Measurements from ENCODE around the gene NRF1. TPM values are rescaled to one million over a fixed set of nuclear protein-coding genes. Genes with fewer than 3 reads are reported as not detected.

Gene NRF1
- total RNA-seq, 1 experiment from 2014 or later: 19.3 TPM

DNA sequence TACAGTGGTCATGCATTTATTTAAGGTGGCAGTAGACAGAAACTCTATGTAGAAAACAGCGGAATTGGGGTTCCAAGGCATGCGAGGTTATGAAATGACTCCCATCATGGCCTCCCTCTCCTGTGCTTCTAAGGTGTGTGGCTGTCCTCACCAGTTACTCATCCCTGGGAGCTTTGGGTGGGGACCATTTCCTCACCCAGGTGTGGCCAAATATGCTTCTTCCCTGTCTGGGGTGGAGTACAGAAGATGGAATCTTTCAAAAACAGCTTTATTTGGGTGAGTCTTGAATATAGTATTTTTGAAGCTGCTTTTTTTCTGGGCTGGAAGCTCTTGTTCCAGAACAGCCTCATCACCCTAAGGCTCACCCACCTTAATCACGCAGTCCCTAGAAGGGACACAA, 139.0 kb downstream of the NRF1 start:
- no peak overlapping the region for H3K4me2 ChIP-seq (ENCODE audit: insufficient read depth, insufficient read length, low read length)
- H3K27ac Mint-ChIP-seq: no peak overlapping the region
- H3K23me2 ChIP-seq (ENCODE audit: insufficient read length, low read depth, low read length, poor library complexity, severe bottlenecking): no peaks in the 10 kb centered on the region
- no peak overlapping the region for H3K56ac ChIP-seq (ENCODE audit: insufficient read length, low read depth, low read length)
- no peaks in the 10 kb centered on the region for H3K9me3 ChIP-seq (ENCODE audit: control insufficient read depth, low read depth, low read length)
- peaks cover 0 to 8% of the 10 kb centered on the region in 2 experiments; a peak in 3 of 4 replicates for H3K4me1 Mint-ChIP-seq
- H3K14ac ChIP-seq (ENCODE audit: insufficient read depth, low read length): no peak overlapping the region
- H2BK12ac ChIP-seq (ENCODE audit: insufficient read length, low read depth, low read length): no peak overlapping the region
- no peak overlapping the region for H2BK5ac ChIP-seq (ENCODE audit: insufficient read length, low read length)
- H3K27me3 ChIP-seq (ENCODE audit: insufficient read depth, low read length): no peaks in the 10 kb centered on the region
- H3K36me3 Mint-ChIP-seq (ENCODE audit: insufficient read depth in 1 of 3, low read depth in 3 of 3): peaks cover 15 to 38% (median 28%) of the 10 kb centered on the region in 3 experiments; a peak in 6 of 7 replicates
- H4K5ac ChIP-seq (ENCODE audit: insufficient read length, low read depth, low read length): no peak overlapping the region
- H3K9ac ChIP-seq (ENCODE audit: extremely low read depth, insufficient read length, low read length): no peak overlapping the region
- no peak overlapping the region for H4K91ac ChIP-seq (ENCODE audit: insufficient read length, low read depth, low read length)
- H4K8ac ChIP-seq (replicated peaks; ENCODE audit: insufficient read length, low read depth, low read length): no peak overlapping the region
- no CpG with 5 or more reads among the region's 3 CpGs for WGBS (ENCODE audit: extremely low coverage, insufficient read length, low lambda C conversion rate)
- H2BK15ac ChIP-seq (ENCODE audit: low read depth, low read length): no peak overlapping the region
- H3K23ac ChIP-seq (ENCODE audit: insufficient read length, low read depth, low read length): no peak overlapping the region
- no peak overlapping the region for H3K4me3 Mint-ChIP-seq
- no peaks in the 10 kb centered on the region for H3K79me2 ChIP-seq (ENCODE audit: insufficient read depth, low read length)
- no peak overlapping the region for H3K18ac ChIP-seq (ENCODE audit: insufficient read length, low read depth, low read length)
- H4K20me1 ChIP-seq (ENCODE audit: control insufficient read depth, insufficient read depth, insufficient read length): no peaks in the 10 kb centered on the region
- H2AFZ ChIP-seq (ENCODE audit: low read length): no peak overlapping the region
- no peak overlapping the region for H2BK120ac ChIP-seq (ENCODE audit: low read depth, low read length, poor library complexity, severe bottlenecking)
- H3K79me1 ChIP-seq (ENCODE audit: insufficient read depth, low read depth, low read length, poor library complexity, severe bottlenecking): no peaks in the 10 kb centered on the region
- no peak overlapping the region for H3K27ac ChIP-seq (ENCODE audit: insufficient read length, low read depth, low read length)
- H2BK20ac ChIP-seq (ENCODE audit: low read depth, low read length, poor library complexity, severe bottlenecking): no peak overlapping the region
- no peaks in the 10 kb centered on the region for H3K4me1 ChIP-seq (ENCODE audit: insufficient read depth, low read length)
- TF ChIP-seq, protein P1, sequence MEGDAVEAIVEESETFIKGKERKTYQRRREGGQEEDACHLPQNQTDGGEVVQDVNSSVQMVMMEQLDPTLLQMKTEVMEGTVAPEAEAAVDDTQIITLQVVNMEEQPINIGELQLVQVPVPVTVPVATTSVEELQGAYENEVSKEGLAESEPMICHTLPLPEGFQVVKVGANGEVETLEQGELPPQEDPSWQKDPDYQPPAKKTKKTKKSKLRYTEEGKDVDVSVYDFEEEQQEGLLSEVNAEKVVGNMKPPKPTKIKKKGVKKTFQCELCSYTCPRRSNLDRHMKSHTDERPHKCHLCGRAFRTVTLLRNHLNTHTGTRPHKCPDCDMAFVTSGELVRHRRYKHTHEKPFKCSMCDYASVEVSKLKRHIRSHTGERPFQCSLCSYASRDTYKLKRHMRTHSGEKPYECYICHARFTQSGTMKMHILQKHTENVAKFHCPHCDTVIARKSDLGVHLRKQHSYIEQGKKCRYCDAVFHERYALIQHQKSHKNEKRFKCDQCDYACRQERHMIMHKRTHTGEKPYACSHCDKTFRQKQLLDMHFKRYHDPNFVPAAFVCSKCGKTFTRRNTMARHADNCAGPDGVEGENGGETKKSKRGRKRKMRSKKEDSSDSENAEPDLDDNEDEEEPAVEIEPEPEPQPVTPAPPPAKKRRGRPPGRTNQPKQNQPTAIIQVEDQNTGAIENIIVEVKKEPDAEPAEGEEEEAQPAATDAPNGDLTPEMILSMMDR (conservative IDR thresholded peaks at IDR 0.05): no peak
- H3K27me3 Mint-ChIP-seq (ENCODE audit: low read depth): 0 out of 2 replicates have a peak, but pooled peaks cover 1% of the 10 kb centered on the region
- H2AK5ac ChIP-seq (ENCODE audit: insufficient read length, low read length): no peak overlapping the region
- no peaks in the 10 kb centered on the region for H3K9me3 Mint-ChIP-seq
- no peak overlapping the region for H3T11ph ChIP-seq (ENCODE audit: low read length)
- no peak for DNase-seq
- no peak overlapping the region for H3K4ac ChIP-seq (ENCODE audit: low read depth, low read length)
